ENCODE measurements around the gene STK10.
"Not testable (repeated sequence)": the region's sequence is repeated elsewhere in the genome, so short reads cannot be mapped to it uniquely, and the experiment has no call there.

STK10 gene

DNA sequence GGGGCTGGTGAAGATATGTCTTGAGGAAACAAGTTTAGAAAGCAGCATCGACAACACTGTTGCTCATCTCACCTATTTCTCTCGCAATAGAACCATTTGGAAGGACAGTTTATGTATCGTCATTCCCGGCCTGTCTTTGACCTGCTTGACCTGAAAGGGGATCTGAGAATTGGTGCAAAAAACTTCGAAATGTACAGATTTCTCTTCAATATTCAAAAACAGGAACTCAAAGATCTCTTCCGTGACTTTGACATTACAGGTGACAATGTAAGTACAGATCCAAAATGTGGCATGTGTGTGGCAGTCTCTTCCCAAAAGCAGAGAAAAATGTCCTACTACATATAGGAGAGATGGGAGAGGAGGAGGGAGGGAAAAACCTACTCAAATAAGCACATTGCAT is 12.5 kb upstream of the STK10 start:
- no peak for DNase-seq (ENCODE audit: low read depth, low spot score)
- Histone ChIP-seq H3K36me3 (ENCODE audit: insufficient read depth, insufficient read length, low read length) (no peaks in the 10 kb centered on the region), H3K9me3 (ENCODE audit: insufficient read depth, low read length) (peaks cover 9% of the 10 kb centered on the region; the same call in 1 of the 2 replicates), H3K9ac (ENCODE audit: insufficient read length, low read depth) (no peak overlapping the region), H3K27me3 (ENCODE audit: insufficient read depth, insufficient read length) (no peaks in the 10 kb centered on the region), H3K4me1 (ENCODE audit: insufficient read depth, insufficient read length) (no peaks in the 10 kb centered on the region), H3K4me3 (ENCODE audit: insufficient read length, low read depth) (no peak overlapping the region)
- TF ChIP-seq ZNF274 (IDR thresholded peaks at IDR 0.05; ENCODE audit: low read depth, low read length) (no peak), SUZ12 (IDR thresholded peaks at IDR 0.05; ENCODE audit: extremely low read depth, insufficient read depth, insufficient read length) (no peak), YY1 (IDR thresholded peaks at IDR 0.05; ENCODE audit: insufficient read depth, insufficient read length) (no peak)

DNA sequence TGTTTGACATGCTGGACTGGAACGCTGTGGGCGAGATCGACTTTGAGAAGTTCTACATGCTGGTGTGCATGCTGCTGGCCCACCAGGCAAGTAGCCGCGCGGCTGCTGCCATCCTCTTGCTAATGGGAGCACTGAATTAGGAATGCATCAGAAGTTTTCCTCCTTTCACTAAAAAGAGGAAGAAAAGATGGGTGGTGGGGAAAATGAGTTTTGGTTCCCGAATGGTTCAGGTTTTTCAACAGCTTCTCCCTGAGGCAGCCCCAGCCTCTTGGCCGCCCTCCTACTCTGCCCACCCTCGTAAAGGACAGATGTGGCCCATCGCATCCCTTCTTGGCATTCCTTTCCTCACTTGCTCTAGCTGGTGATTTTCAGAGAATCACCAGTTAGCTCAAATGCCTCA is 11.4 kb upstream of the STK10 start:
- Histone ChIP-seq H3K4me3 (ENCODE audit: insufficient read length, low read depth) (no peak overlapping the region), H3K9ac (ENCODE audit: insufficient read length, low read depth) (no peak overlapping the region), H3K4me1 (ENCODE audit: insufficient read depth, insufficient read length) (no peaks in the 10 kb centered on the region), H3K36me3 (ENCODE audit: insufficient read depth, insufficient read length, low read length) (no peaks in the 10 kb centered on the region), H3K27me3 (ENCODE audit: insufficient read depth, insufficient read length) (no peaks in the 10 kb centered on the region), H3K9me3 (ENCODE audit: insufficient read depth, low read length) (peaks cover 9% of the 10 kb centered on the region; the same call in 1 of the 2 replicates)
- no peak for DNase-seq (ENCODE audit: low read depth, low spot score)
- no peak for TF ChIP-seq ZNF274 (IDR thresholded peaks at IDR 0.05; ENCODE audit: low read depth, low read length)
- no peak for TF ChIP-seq SUZ12 (IDR thresholded peaks at IDR 0.05; ENCODE audit: extremely low read depth, insufficient read depth, insufficient read length)
- TF ChIP-seq YY1 (IDR thresholded peaks at IDR 0.05; ENCODE audit: insufficient read depth, insufficient read length) = no peak

DNA sequence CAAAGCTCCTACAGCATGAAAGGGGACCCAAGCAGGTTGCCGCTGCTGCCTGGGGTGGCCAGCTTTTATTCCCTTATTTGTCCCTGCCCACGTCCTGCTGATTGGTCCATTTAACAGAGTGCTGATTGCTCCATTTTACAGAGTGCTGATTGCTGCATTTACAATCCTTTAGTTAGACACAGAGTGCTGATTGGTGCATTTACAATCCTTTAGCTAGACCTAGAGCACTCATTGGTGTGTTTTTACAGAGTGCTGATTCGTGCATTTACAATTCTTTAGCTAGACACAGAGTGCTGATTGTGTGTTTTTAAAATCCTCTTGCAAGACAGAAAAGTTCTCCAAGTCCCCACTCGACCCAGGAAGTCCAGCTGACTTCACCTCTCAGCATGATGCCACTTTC is 9.8 kb upstream of the STK10 start:
- H3K4me1 ChIP-seq (ENCODE audit: insufficient read depth, insufficient read length) = not testable (repeated sequence)

DNA sequence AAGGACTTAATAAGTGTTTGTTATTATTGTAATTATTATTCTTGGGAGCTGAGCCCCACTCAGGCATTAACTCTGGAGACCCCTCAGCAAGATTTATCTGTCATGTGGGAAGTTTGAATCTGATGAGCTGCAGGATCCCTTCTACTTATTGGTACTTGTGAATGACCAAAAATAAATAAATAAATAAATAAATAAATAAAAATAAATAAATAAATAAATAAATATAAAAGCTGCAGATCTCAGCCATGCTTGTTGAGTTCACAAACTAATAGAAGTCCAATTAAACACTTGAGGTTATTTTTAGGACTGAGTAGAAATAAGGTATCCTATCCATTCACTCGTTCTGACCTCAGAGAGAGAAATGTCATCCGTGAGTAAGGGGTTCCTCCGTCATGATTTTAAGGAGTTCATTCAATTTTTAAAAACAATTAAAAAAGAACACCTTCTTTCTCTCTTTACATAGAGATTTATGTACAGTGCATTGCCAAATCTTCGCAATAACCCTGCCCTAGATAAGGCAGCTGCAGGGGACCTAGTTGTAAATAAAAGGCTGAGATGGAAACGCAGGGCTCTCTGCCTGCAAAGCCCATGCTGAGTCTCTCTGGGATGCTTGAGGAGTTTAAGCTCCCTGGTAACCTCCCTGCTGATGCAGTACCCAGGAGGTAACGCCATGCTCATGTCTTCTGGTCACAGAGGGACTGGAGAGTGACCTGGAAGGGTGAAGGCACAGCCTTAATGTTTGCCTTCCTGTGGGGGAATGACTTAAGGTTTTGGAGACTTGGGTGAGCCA is 7.2 kb upstream of the STK10 start:
- Histone ChIP-seq H3K4me1 (ENCODE audit: insufficient read depth, insufficient read length) (no peaks in the 10 kb centered on the region), H3K9me3 (ENCODE audit: insufficient read depth, low read length) (peaks cover 9% of the 10 kb centered on the region; the same call in 1 of the 2 replicates), H3K36me3 (ENCODE audit: insufficient read depth, insufficient read length, low read length) (no peaks in the 10 kb centered on the region), H3K9ac (ENCODE audit: insufficient read length, low read depth) (no peak overlapping the region), H3K27me3 (ENCODE audit: insufficient read depth, insufficient read length) (no peaks in the 10 kb centered on the region), H3K4me3 (ENCODE audit: insufficient read length, low read depth) (no peak overlapping the region)
- no peak for DNase-seq (ENCODE audit: low read depth, low spot score)
- no peak for TF ChIP-seq SUZ12 (IDR thresholded peaks at IDR 0.05; ENCODE audit: extremely low read depth, insufficient read depth, insufficient read length)
- TF ChIP-seq ZNF274 (IDR thresholded peaks at IDR 0.05; ENCODE audit: low read depth, low read length) = no peak
- no peak for TF ChIP-seq YY1 (IDR thresholded peaks at IDR 0.05; ENCODE audit: insufficient read depth, insufficient read length)

More for the DNA sequence above, 9.8 kb upstream of the STK10 start:
- not testable (repeated sequence) for H3K9ac ChIP-seq (ENCODE audit: insufficient read length, low read depth); H3K27me3 ChIP-seq (ENCODE audit: insufficient read depth, insufficient read length); DNase-seq (ENCODE audit: low read depth, low spot score); H3K9me3 ChIP-seq (ENCODE audit: insufficient read depth, low read length); H3K36me3 ChIP-seq (ENCODE audit: insufficient read depth, insufficient read length, low read length); H3K4me3 ChIP-seq (ENCODE audit: insufficient read length, low read depth)

DNA sequence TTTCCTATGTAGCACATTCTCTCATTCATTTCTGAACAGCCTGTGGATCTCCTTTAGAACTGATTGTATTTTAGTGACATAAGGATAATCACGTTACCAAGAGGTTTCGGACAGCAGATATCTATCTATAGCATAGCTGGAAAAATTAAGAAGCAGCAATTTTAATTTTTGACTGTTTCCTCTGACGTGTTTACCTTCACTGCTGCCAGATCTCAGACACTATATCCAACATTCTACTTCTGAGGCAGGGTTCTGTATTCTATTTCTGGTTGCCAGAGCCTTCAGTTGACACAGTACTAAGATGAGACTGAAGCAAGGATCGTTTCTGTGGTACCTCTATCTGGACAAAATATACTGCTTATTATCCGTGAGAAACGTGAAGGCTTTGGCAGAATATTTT is 5.8 kb upstream of the STK10 start, which contains the start of gene EFCAB9:
TSS of gene EFCAB9 (plus strand) at position 301 of the 400 bp plus-strand sequence. CDS start at position 302, 1 bp downstream.
- TF ChIP-seq YY1 (IDR thresholded peaks at IDR 0.05; ENCODE audit: insufficient read depth, insufficient read length) (no peak), ZNF274 (IDR thresholded peaks at IDR 0.05; ENCODE audit: low read depth, low read length) (no peak), SUZ12 (IDR thresholded peaks at IDR 0.05; ENCODE audit: extremely low read depth, insufficient read depth, insufficient read length) (no peak)
- Histone ChIP-seq H3K36me3 (ENCODE audit: insufficient read depth, insufficient read length, low read length) (no peaks in the 10 kb centered on the region), H3K9ac (ENCODE audit: insufficient read length, low read depth) (no peak within 1 kb of the TSS), H3K9me3 (ENCODE audit: insufficient read depth, low read length) (peaks cover 9% of the 10 kb centered on the region; the same call in 1 of the 2 replicates), H3K4me3 (ENCODE audit: insufficient read length, low read depth) (no peak within 1 kb of the TSS), H3K27me3 (ENCODE audit: insufficient read depth, insufficient read length) (no peaks in the 10 kb centered on the region), H3K4me1 (ENCODE audit: insufficient read depth, insufficient read length) (no peaks in the 10 kb centered on the region)
- no peak for DNase-seq (ENCODE audit: low read depth, low spot score)

DNA sequence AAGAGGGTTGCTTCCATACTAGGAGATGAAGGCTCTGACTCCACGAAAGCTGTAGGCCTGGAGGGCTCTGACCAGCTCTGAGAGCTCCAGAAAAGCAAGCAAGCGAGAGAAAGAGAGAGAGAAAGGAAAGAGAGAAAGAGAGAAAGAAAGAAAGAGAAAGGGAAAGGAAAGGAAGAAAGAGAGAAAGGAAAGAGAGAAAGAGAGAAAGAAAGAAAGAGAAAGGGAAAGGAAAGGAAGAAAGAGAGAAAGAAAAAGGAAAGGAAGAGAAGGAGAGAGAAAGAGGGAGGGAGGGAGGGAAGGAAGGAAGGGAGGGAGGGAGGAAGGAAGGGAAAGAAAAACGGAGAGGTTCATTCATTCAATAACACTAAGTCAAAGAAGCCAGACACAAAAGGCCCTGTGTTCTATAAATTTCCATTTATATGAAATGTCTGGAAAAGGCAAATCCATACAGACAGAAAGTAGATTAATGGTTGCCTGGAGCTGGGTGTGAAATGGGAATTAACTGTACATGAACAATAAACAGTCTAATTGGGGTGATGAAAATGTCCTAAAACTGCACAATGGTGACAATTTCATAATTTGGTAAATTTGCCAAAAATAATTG is 1.8 kb upstream of the STK10 start:
- no peak for TF ChIP-seq YY1 (IDR thresholded peaks at IDR 0.05; ENCODE audit: insufficient read depth, insufficient read length)
- no peak for TF ChIP-seq SUZ12 (IDR thresholded peaks at IDR 0.05; ENCODE audit: extremely low read depth, insufficient read depth, insufficient read length)
- TF ChIP-seq ZNF274 (IDR thresholded peaks at IDR 0.05; ENCODE audit: low read depth, low read length) = no peak
- no peak for DNase-seq (ENCODE audit: low read depth, low spot score)
- Histone ChIP-seq H3K36me3 (ENCODE audit: insufficient read depth, insufficient read length, low read length) (peaks cover 3% of the 10 kb centered on the region), H3K4me1 (ENCODE audit: insufficient read depth, insufficient read length) (peaks cover 5% of the 10 kb centered on the region), H3K4me3 (ENCODE audit: insufficient read length, low read depth) (no peak overlapping the region), H3K27me3 (ENCODE audit: insufficient read depth, insufficient read length) (no peaks in the 10 kb centered on the region), H3K9ac (ENCODE audit: insufficient read length, low read depth) (no peak overlapping the region), H3K9me3 (ENCODE audit: insufficient read depth, low read length) (no peaks in the 10 kb centered on the region)

GRCh38 chr5:172188893-172189692 is 1.1 kb upstream of the STK10 start:
- peak overlapping the region; percentile 87 for H3K9ac ChIP-seq (ENCODE audit: insufficient read length, low read depth)

More at GRCh38 chr5:172188893-172189692, 1.1 kb upstream of the STK10 start:
- Histone ChIP-seq H3K4me3 (ENCODE audit: insufficient read length, low read depth) (peak overlapping the region; percentile 70), H3K36me3 (ENCODE audit: insufficient read depth, insufficient read length, low read length) (peaks cover 5% of the 10 kb centered on the region), H3K4me1 (ENCODE audit: insufficient read depth, insufficient read length) (peaks cover 5% of the 10 kb centered on the region), H3K9me3 (ENCODE audit: insufficient read depth, low read length) (no peaks in the 10 kb centered on the region), H3K27me3 (ENCODE audit: insufficient read depth, insufficient read length) (no peaks in the 10 kb centered on the region)
- TF ChIP-seq YY1 (IDR thresholded peaks at IDR 0.05; ENCODE audit: insufficient read depth, insufficient read length) = no peak
- TF ChIP-seq ZNF274 (IDR thresholded peaks at IDR 0.05; ENCODE audit: low read depth, low read length) = no peak
- TF ChIP-seq SUZ12 (IDR thresholded peaks at IDR 0.05; ENCODE audit: extremely low read depth, insufficient read depth, insufficient read length) = no peak
- no peak for DNase-seq (ENCODE audit: low read depth, low spot score)
